PC-9 (cell line): ENCODE results near the gene FGF12.

Source experiments
- CTCF ChIP-seq: fragments of 200-600 bp; sonication (generic); conservative IDR thresholded peaks from 2 replicates; pipeline ENCODE4 v1.6.1; 2017; ENCODE audit warnings: mixed run types, antibody characterized with exemption, mild to moderate bottlenecking, moderate library complexity
- EZH2 ChIP-seq: fragments of 200-600 bp; sonication (generic); IDR thresholded peaks from 2 replicates; pipeline ENCODE4 v1.8.0; 2017; ENCODE audit warnings: antibody characterized with exemption, low read depth

- TF ChIP-seq CTCF (no peak), EZH2 (no peak)
Observed at GRCh38 chr3:192570315-192570714, 157.0 kb downstream of the FGF12 start.
